Uterus (tissue), 4 donors: ENCODE measurements around the gene NCOR2. TPM values are rescaled to one million over a fixed set of nuclear protein-coding genes. Genes with fewer than 3 reads are reported as not detected.
"Not testable (repeated sequence)": the region's sequence is repeated elsewhere in the genome, so short reads cannot be mapped to it uniquely, and the experiment has no call there.

Experiments used
- DNase-seq, 2 donors: peaks; one replicate each; pipeline ENCODE4 v3.0.0-alpha.2; 2019 to 2020
- H3K27ac ChIP-seq, 2 donors: fragments of 200-600 bp; sonication (generic); 1 replicate in 1 of 2; 2 replicates in 1 of 2; pipeline ENCODE4 v1.5.1; 2016 to 2018
- H3K27me3 ChIP-seq, 2 donors: fragments of 200-600 bp; sonication (generic); one replicate each; pipeline ENCODE4 v1.5.1; 2018 to 2019; ENCODE audit warnings: control low read depth in 1 of 2
- H3K36me3 ChIP-seq, 2 donors: fragments of 200-600 bp; sonication (generic); one replicate each; pipeline ENCODE4 v1.5.1; 2019; ENCODE audit warnings: control low read depth in 1 of 2
- H3K4me1 ChIP-seq, 2 donors: fragments of 200-600 bp; sonication (generic); one replicate each; pipeline ENCODE4 v1.5.1; 2018 to 2019; ENCODE audit warnings: control low read depth in 1 of 2
- H3K4me3 ChIP-seq, 2 donors: fragments of 200-600 bp; sonication (generic); 1 replicate in 1 of 2; 2 replicates in 1 of 2; pipeline ENCODE4 v1.5.1; 2018 to 2019; ENCODE audit warnings: mild to moderate bottlenecking in 1 of 2
- H3K9me3 ChIP-seq, 2 donors: fragments of 200-600 bp; sonication (generic); one replicate each; pipeline ENCODE4 v1.5.1; 2019; ENCODE audit warnings: control low read depth in 1 of 2
- CTCF ChIP-seq, 4 experiments: fragments of 200-600 bp in 2 of 4; fragments of 450-650 bp in 2 of 4; sonication (generic) in 2 of 4; IDR thresholded peaks; one replicate each; pipeline ENCODE4 v1.5.1; 2016 to 2019; ENCODE audit warnings: antibody characterized with exemption in 4 of 4, mild to moderate bottlenecking in 2 of 4, moderate library complexity in 1 of 4
- POLR2A ChIP-seq, 2 donors: fragments of 450-650 bp; IDR thresholded peaks; one replicate each; pipeline ENCODE4 v1.6.1; 2016; ENCODE audit warnings: antibody characterized with exemption in 2 of 2, mild to moderate bottlenecking in 1 of 2, moderate library complexity in 1 of 2
- intact Hi-C: fragments of 100-400 bp; cut with DNase I; formaldehyde crosslinking; loops from one replicate; pipeline ENCODE4 v1.15.1; 2023; ENCODE audit warnings: low total_unique reads
- total RNA-seq, 4 donors: library from RNA; depleted of rRNA in 3 of 4; stranded (reverse); fragments of >200 nt in 3 of 4; gene quantifications; one replicate each; pipeline versions ENCODE4 v1.1.0 to v1.2.4, GENCODE V29; 2014 to 2023
- donor health status: DM: yes; HTN: yes; CAD: no.

NCOR2 gene
- total RNA-seq, 4 donors from 2014 or later: 65.1 to 436 (median 102) TPM

- Histone ChIP-seq H3K4me1 (no peaks in the 10 kb centered on the region), H3K36me3 (no peaks in the 10 kb centered on the region), H3K4me3 (no peak overlapping the region), H3K9me3 (no peaks in the 10 kb centered on the region), H3K27ac (peak overlapping the region; percentile 52 to 61), H3K27me3 (no peaks in the 10 kb centered on the region)
- DNase-seq: no peak
- no peak for TF ChIP-seq POLR2A (IDR thresholded peaks at IDR 0.05)
- no peak for TF ChIP-seq CTCF (IDR thresholded peaks at IDR 0.05)
- intact Hi-C loops: no loop called here
These were observed 20.7 kb upstream of the NCOR2 start for GRCh38 chr12:124588018-124588634.

DNA sequence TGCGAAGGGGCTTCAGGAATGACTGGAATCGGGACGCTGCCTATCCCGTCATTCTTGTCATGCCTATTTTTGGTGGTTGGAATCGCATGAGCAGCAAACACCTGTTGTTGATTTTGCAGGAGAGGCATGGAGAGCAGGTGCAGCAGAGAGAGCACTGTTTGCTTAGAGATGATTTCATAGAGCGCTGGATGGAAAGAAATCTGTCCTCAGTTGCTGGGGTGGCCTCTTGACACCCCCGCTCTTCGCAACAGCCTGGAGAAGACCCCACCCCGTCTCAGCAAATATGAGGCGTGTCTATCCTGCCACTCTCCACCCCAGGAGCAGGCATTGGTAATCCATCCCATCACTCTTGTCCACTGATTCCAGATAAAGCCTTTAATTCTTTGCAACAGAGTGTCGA lies 19.3 kb upstream of the NCOR2 start:
- TF ChIP-seq POLR2A (IDR thresholded peaks at IDR 0.05) (no peak), CTCF (IDR thresholded peaks at IDR 0.05) (no peak)

DNA sequence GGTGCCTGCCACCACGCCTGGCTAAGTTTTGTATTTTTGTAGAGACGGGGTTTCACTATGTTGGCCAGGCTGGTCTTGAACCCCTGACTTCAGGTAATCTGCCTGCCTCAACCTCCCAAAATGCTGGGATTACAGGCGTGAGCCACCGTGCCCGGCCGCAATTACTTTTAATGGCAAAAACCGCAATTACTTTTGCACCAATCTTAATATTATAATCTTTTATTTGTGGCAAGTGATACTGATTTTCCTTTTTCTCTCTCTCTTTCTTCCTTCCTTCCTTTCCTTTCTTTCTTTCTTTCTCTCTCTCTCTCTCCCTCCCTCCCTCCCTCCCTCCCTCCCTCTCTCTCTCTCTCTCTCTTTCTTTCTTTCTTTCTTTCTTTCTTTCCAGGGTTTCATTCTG lies 17.1 kb upstream of the NCOR2 start:
- H3K4me3 ChIP-seq, H3K27me3 ChIP-seq, DNase-seq, H3K27ac ChIP-seq, H3K9me3 ChIP-seq, H3K36me3 ChIP-seq, H3K4me1 ChIP-seq, intact Hi-C loops: not testable (repeated sequence)

More for the DNA sequence above, 19.3 kb upstream of the NCOR2 start:
- H3K9me3 ChIP-seq: no peaks in the 10 kb centered on the region
- no peak overlapping the region for H3K4me3 ChIP-seq
- intact Hi-C loops: no loop called here
- no peaks in the 10 kb centered on the region for H3K27me3 ChIP-seq
- no peaks in the 10 kb centered on the region for H3K4me1 ChIP-seq
- no peak for DNase-seq
- H3K36me3 ChIP-seq: no peaks in the 10 kb centered on the region
- no peak overlapping the region for H3K27ac ChIP-seq

- H3K4me1 ChIP-seq: no peaks in the 10 kb centered on the region
- DNase-seq: no peak
- H3K27ac ChIP-seq: no peak overlapping the region
- no peaks in the 10 kb centered on the region for H3K36me3 ChIP-seq
- H3K27me3 ChIP-seq: no peaks in the 10 kb centered on the region
- no peak overlapping the region for H3K4me3 ChIP-seq
- TF ChIP-seq CTCF (IDR thresholded peaks at IDR 0.05) (no peak), POLR2A (IDR thresholded peaks at IDR 0.05) (no peak)
- intact Hi-C loops: no loop called here
- no peaks in the 10 kb centered on the region for H3K9me3 ChIP-seq
These were observed 16.4 kb upstream of the NCOR2 start for GRCh38 chr12:124583854-124584253.

DNA sequence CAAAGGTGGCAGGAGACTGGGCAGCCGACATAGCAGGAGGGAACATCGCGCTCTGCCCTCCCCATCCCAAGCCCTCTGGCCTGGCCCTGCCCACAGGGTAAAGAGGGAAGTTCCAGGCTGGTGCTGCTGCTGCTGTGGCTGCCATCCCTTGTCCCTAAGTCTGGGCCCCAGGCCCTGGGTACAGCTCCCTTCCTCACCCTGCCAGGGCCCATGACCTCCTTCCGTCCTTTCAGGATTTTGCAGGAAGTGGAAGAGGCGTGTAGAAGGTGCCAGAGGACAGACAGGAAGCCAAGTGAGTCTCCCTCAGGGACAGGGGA lies 14.7 kb upstream of the NCOR2 start:
- H3K27ac ChIP-seq: no peak overlapping the region
- H3K27me3 ChIP-seq: no peaks in the 10 kb centered on the region
- no peaks in the 10 kb centered on the region for H3K9me3 ChIP-seq
- no peak overlapping the region for H3K4me3 ChIP-seq
- TF ChIP-seq CTCF (IDR thresholded peaks at IDR 0.05): no peak
- TF ChIP-seq POLR2A (IDR thresholded peaks at IDR 0.05): no peak
- H3K4me1 ChIP-seq: no peaks in the 10 kb centered on the region
- intact Hi-C loops: no loop called here
- no peak for DNase-seq
- H3K36me3 ChIP-seq: no peaks in the 10 kb centered on the region
